HepG2 (cell line): ENCODE results near the gene RINL. TPM values are rescaled to one million over a fixed set of nuclear protein-coding genes. Genes with fewer than 3 reads are reported as not detected.

Experiments
- ARNTL ChIP-seq: sonication (generic); formaldehyde crosslinking; IDR thresholded peaks from 2 replicates; pipeline ENCODE4 v1.4.0; 2020; ENCODE audit warnings: mild to moderate bottlenecking, missing genetic modification reagents
- EEA1 ChIP-seq: sonication (generic); formaldehyde crosslinking; IDR thresholded peaks from 2 replicates; pipeline ENCODE4 v1.5.1; 2020; ENCODE audit warnings: mild to moderate bottlenecking, missing genetic modification reagents, borderline replicate concordance
- HMG20B ChIP-seq: conservative IDR thresholded peaks from 2 replicates; pipeline ENCODE4 v1.6.1; 2016; ENCODE audit warnings: missing genetic modification reagents, missing compliant biosample characterization
- IRF9 ChIP-seq: sonication (generic); formaldehyde crosslinking; IDR thresholded peaks from 2 replicates; pipeline ENCODE4 v1.8.0; 2022; ENCODE audit warnings: missing genetic modification reagents, mild to moderate bottlenecking, borderline replicate concordance
- JUND ChIP-seq: sonication (generic); formaldehyde crosslinking; IDR thresholded peaks from 2 replicates; pipeline ENCODE4 v1.8.0; 2022; ENCODE audit warnings: mild to moderate bottlenecking, missing genetic modification reagents
- KDM6A ChIP-seq: IDR thresholded peaks from 2 replicates; pipeline ENCODE4 v1.6.1; 2016; ENCODE audit warnings: low read depth
- MAFF ChIP-seq: IDR thresholded peaks from 2 replicates; pipeline ENCODE4 v1.6.1; 2011; ENCODE audit warnings: low read depth, low read length, improper control_type of control experiment
- MYNN ChIP-seq: sonication (generic); formaldehyde crosslinking; IDR thresholded peaks from 2 replicates; pipeline ENCODE4 v1.4.0; 2020; ENCODE audit warnings: mild to moderate bottlenecking, low read depth, missing genetic modification reagents
- PBX2 ChIP-seq: IDR thresholded peaks from 2 replicates; pipeline ENCODE4 v1.6.1; 2016; ENCODE audit warnings: control low read depth
- RARG ChIP-seq: sonication (generic); formaldehyde crosslinking; IDR thresholded peaks from 2 replicates; pipeline ENCODE4 v1.4.0; 2020; ENCODE audit warnings: low read depth, mild to moderate bottlenecking, missing genetic modification reagents
- SETDB1 ChIP-seq: sonication (generic); formaldehyde crosslinking; IDR thresholded peaks from 2 replicates; pipeline ENCODE4 v1.5.1; 2020; ENCODE audit warnings: missing genetic modification reagents, mild to moderate bottlenecking, borderline replicate concordance
- SIN3B ChIP-seq: fragments of 150-350 bp; IDR thresholded peaks from 2 replicates; pipeline ENCODE4 v1.6.1; 2014; ENCODE audit warnings: low read length
- ZBTB26 ChIP-seq: IDR thresholded peaks from 2 replicates; pipeline ENCODE4 v1.6.1; 2016; ENCODE audit warnings: missing compliant biosample characterization, missing genetic modification reagents, borderline replicate concordance
- ZFP90 ChIP-seq: sonication (generic); formaldehyde crosslinking; IDR thresholded peaks from 2 replicates; pipeline ENCODE4 v1.8.0; 2022; ENCODE audit warnings: missing genetic modification reagents, mild to moderate bottlenecking, inconsistent platforms, borderline replicate concordance
- ZIK1 ChIP-seq: sonication (generic); formaldehyde crosslinking; IDR thresholded peaks from 2 replicates; pipeline ENCODE4 v1.5.0; 2020; ENCODE audit warnings: mild to moderate bottlenecking, low read depth, missing genetic modification reagents, borderline replicate concordance
- ZNF34 ChIP-seq: sonication (generic); formaldehyde crosslinking; IDR thresholded peaks from 2 replicates; pipeline ENCODE4 v1.4.0; 2020; ENCODE audit warnings: mild to moderate bottlenecking, missing genetic modification reagents, borderline replicate concordance
- ZNF343 ChIP-seq: sonication (generic); formaldehyde crosslinking; IDR thresholded peaks from 2 replicates; pipeline ENCODE4 v1.4.0; 2020; ENCODE audit warnings: mild to moderate bottlenecking, missing genetic modification reagents
- ZNF589 ChIP-seq: sonication (generic); formaldehyde crosslinking; conservative IDR thresholded peaks from 2 replicates; pipeline ENCODE4 v1.8.0; 2022; ENCODE audit warnings: mild to moderate bottlenecking, moderate library complexity, missing genetic modification reagents
- ZNF746 ChIP-seq: sonication (generic); formaldehyde crosslinking; IDR thresholded peaks from 2 replicates; pipeline ENCODE4 v1.8.0; 2022; ENCODE audit warnings: mild to moderate bottlenecking, missing genetic modification reagents
- ZNF776 ChIP-seq: sonication (generic); formaldehyde crosslinking; IDR thresholded peaks from 2 replicates; pipeline ENCODE4 v1.4.0; 2020; ENCODE audit warnings: mild to moderate bottlenecking, missing genetic modification reagents
- ZSCAN29 ChIP-seq: sonication (generic); formaldehyde crosslinking; conservative IDR thresholded peaks from 2 replicates; pipeline ENCODE4 v1.4.0; 2020; ENCODE audit warnings: mild to moderate bottlenecking, missing genetic modification reagents
- ZSCAN30 ChIP-seq: sonication (generic); formaldehyde crosslinking; IDR thresholded peaks from 2 replicates; pipeline ENCODE4 v1.5.0; 2020; ENCODE audit warnings: mild to moderate bottlenecking, missing genetic modification reagents
- polyA plus RNA-seq, 8 experiments: library from polyadenylated mRNA; depleted of rRNA in 3 of 8; stranded (reverse) in 7 of 8; unstranded in 1 of 8; fragments of >200 nt; fragmentation: Illumina TruSeq in 4 of 8; extraction: Trizol in 4 of 8; gene quantifications; 2 replicates each; pipeline versions ENCODE4 v1.2.1 to v1.2.3, GENCODE V29; 2011 to 2016; ENCODE audit warnings: low read depth in 4 of 8, missing spikeins in 1 of 8, mixed read lengths in 1 of 8; ENCODE audit not compliant: insufficient read depth in 1 of 8
- total RNA-seq, 5 experiments: library from RNA; depleted of rRNA; stranded (reverse); fragments of >200 nt; fragmentation: Illumina TruSeq; extraction: Trizol; gene quantifications; 2 replicates each; pipeline ENCODE4 v1.2.3, GENCODE V29; 2016; ENCODE audit warnings: low read depth in 1 of 5
- TF ChIP-seq, protein P1 (sequence below): sonication (generic); formaldehyde crosslinking; IDR thresholded peaks from 2 replicates; pipeline ENCODE4 v1.8.1; 2023; ENCODE audit warnings: mild to moderate bottlenecking, inconsistent platforms, moderate library complexity, missing genetic modification reagents, borderline replicate concordance
- TF ChIP-seq, protein P2 (sequence below): sonication (generic); formaldehyde crosslinking; IDR thresholded peaks from 2 replicates; pipeline ENCODE4 v1.4.0; 2020; ENCODE audit warnings: mild to moderate bottlenecking, low read depth, missing genetic modification reagents

Gene RINL
- total and polyA plus RNA-seq, 2 of the 13 experiments (the other 11 are each of a cell fraction or from before 2014, with no cell fraction given), result 11.4 to 18.0 TPM

- TF ChIP-seq ZBTB26 (CRISPR knock-in tag) (no peak), ZNF34 (CRISPR knock-in tag) (no peak), ZIK1 (CRISPR knock-in tag) (no peak), ZNF746 (CRISPR knock-in tag) (no peak), MYNN (CRISPR knock-in tag) (0 out of 2 replicates have a peak, but pooled peaks have one; percentile 14), KDM6A (no peak), SIN3B (no peak), ZNF589 (CRISPR knock-in tag) (no peak), SETDB1 (CRISPR knock-in tag) (no peak), MAFF (no peak), IRF9 (CRISPR knock-in tag) (no peak; the same call in 1 of the 2 replicates), ZSCAN29 (CRISPR knock-in tag) (no peak), HMG20B (no peak), ZSCAN30 (CRISPR knock-in tag) (peak; percentile 72; the same call in 1 of the 2 replicates), ZNF776 (CRISPR knock-in tag) (no peak), PBX2 (CRISPR knock-in tag) (no peak), EEA1 (no peak), ARNTL (no peak), ZFP90 (no peak), RARG (no peak), JUND (no peak), ZNF343 (CRISPR knock-in tag) (no peak)
- TF ChIP-seq, protein P1, sequence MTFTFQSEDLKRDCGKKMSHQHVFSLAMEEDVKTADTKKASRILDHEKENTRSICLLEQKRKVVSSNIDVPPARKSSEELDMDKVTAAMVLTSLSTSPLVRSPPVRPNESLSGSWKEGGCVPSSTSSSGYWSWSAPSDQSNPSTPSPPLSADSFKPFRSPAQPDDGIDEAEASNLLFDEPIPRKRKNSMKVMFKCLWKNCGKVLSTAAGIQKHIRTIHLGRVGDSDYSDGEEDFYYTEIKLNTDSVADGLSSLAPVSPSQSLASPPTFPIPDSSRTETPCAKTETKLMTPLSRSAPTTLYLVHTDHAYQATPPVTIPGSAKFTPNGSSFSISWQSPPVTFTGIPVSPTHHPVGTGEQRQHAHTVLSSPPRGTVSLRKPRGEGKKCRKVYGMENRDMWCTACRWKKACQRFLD (CRISPR knock-in tag), result no peak
- TF ChIP-seq, protein P2, sequence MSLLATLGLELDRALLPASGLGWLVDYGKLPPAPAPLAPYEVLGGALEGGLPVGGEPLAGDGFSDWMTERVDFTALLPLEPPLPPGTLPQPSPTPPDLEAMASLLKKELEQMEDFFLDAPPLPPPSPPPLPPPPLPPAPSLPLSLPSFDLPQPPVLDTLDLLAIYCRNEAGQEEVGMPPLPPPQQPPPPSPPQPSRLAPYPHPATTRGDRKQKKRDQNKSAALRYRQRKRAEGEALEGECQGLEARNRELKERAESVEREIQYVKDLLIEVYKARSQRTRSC, result no peak
Observed at GRCh38 chr19:38850976-38851621, 27.0 kb downstream of the RINL start (continued).
